T-cell (primary cell): ENCODE measurements around the gene BHLHA15. TPM values are rescaled to one million over a fixed set of nuclear protein-coding genes. Genes with fewer than 3 reads are reported as not detected.

Source experiments
- ATAC-seq, 4 experiments: fragments of 200-7000 bp in 3 of 4; fragments of 150-1000 bp in 1 of 4; cut with Tn5 transposase; replicated peaks in 1 of 4; 1 replicate in 3 of 4; 2 replicates in 1 of 4; pipeline ENCODE4 v1.10.0; 2021; ENCODE audit warnings: moderate library complexity in 3 of 4, mild to moderate bottlenecking in 2 of 4, moderate number of reproducible peaks in 1 of 4
- CTCF ChIA-PET, 2 donors: fragments of 300-600 bp; sonication (Branson Sonifier 250); formaldehyde crosslinking; loops; one replicate each; lab custom pipeline; 2022; ENCODE audit warnings: antibody characterized with exemption in 2 of 2; lab: Charles Lee
- POLR2A ChIA-PET, 2 donors: fragments of 300-600 bp; sonication (Branson Sonifier 250); formaldehyde crosslinking; loops; one replicate each; lab custom pipeline; 2022; ENCODE audit warnings: antibody characterized with exemption in 2 of 2; lab: Charles Lee
- DNase-seq, 35 experiments: peaks; one replicate each; pipeline versions ENCODE4 v3.0.0 to v3.0.0-alpha.2; 2013 to 2023
- H3K27ac ChIP-seq: one replicate; pipeline ENCODE4 v1.5.1; 2013; ENCODE audit warnings: low read length
- H3K27me3 ChIP-seq, 2 experiments: replicated peaks in 1 of 2; 1 replicate in 1 of 2; 2 replicates in 1 of 2; pipeline versions ENCODE4 v1.6.1 to v1.7.0; 2013; ENCODE audit warnings: low read length in 1 of 2, mixed read lengths in 1 of 2; ENCODE audit not compliant: control insufficient read depth in 2 of 2, insufficient read depth in 2 of 2; ENCODE audit errors: extremely low read depth in 1 of 2
- H3K36me3 ChIP-seq, 2 donors: 1 replicate in 1 of 2; 2 replicates in 1 of 2; pipeline versions ENCODE4 v1.6.1 to v1.7.0; 2013; ENCODE audit warnings: low read length in 1 of 2; ENCODE audit not compliant: control insufficient read depth in 2 of 2, insufficient read depth in 1 of 2; ENCODE audit errors: extremely low read depth in 1 of 2
- H3K4me1 ChIP-seq, 2 experiments: 1 replicate in 1 of 2; 2 replicates in 1 of 2; pipeline versions ENCODE4 v1.6.1 to v1.7.0; 2013; ENCODE audit warnings: low read length in 2 of 2, mixed read lengths in 1 of 2; ENCODE audit not compliant: insufficient read depth in 2 of 2, control insufficient read depth in 1 of 2; ENCODE audit errors: extremely low read depth in 1 of 2
- H3K4me3 ChIP-seq, 2 donors: 1 replicate in 1 of 2; 2 replicates in 1 of 2; pipeline versions ENCODE4 v1.5.1 to v1.7.0; 2013; ENCODE audit warnings: mild to moderate bottlenecking in 2 of 2, low read length in 1 of 2, moderate library complexity in 1 of 2; ENCODE audit not compliant: control insufficient read depth in 1 of 2; ENCODE audit errors: extremely low read depth in 1 of 2
- H3K9me3 ChIP-seq: 2 replicates; pipeline ENCODE4 v1.7.0; 2013
- H3K27ac Mint-ChIP-seq, 2 donors: one replicate each; pipeline ENCODE4 v1.8.0; 2020 to 2021; ENCODE audit warnings: mild to moderate bottlenecking in 2 of 2, mixed read lengths in 2 of 2
- H3K27me3 Mint-ChIP-seq, 2 donors: one replicate each; pipeline ENCODE4 v1.8.0; 2021 to 2022; ENCODE audit warnings: mixed read lengths in 2 of 2
- H3K36me3 Mint-ChIP-seq: one replicate; pipeline ENCODE4 v1.8.0; 2021; ENCODE audit warnings: mixed read lengths
- H3K4me1 Mint-ChIP-seq, 3 donors: one replicate each; pipeline ENCODE4 v1.8.0; 2020 to 2022; ENCODE audit warnings: mixed read lengths in 3 of 3, mild to moderate bottlenecking in 1 of 3
- H3K4me3 Mint-ChIP-seq, 3 donors: one replicate each; pipeline ENCODE4 v1.8.0; 2020 to 2022; ENCODE audit warnings: mild to moderate bottlenecking in 3 of 3, mixed read lengths in 3 of 3, moderate library complexity in 3 of 3
- H3K9me3 Mint-ChIP-seq, 3 donors: one replicate each; pipeline ENCODE4 v1.8.0; 2020 to 2022; ENCODE audit warnings: mixed read lengths in 3 of 3
- WGBS: methylation state at CpG from one replicate; pipeline ENCODE4 v1.1.5; 2013; ENCODE audit warnings: missing lambda C conversion rate; ENCODE audit not compliant: insufficient coverage; 5-methylcytosine and 5-hydroxymethylcytosine counted together
- total RNA-seq, 35 experiments: library from RNA in 6 of 35; stranded (reverse) in 6 of 35; fragments of 120-200 nt in 1 of 35; gene quantifications; one replicate each; pipeline versions ENCODE4 v1.2.1 to v1.2.4 and lab custom pipeline; 2013 to 2026

The BHLHA15 gene
- total RNA-seq, 5 donors from 2014 or later (not counting 1 experiment from before 2014, with no cell fraction given): 0.55 TPM; not detected in 4

DNA sequence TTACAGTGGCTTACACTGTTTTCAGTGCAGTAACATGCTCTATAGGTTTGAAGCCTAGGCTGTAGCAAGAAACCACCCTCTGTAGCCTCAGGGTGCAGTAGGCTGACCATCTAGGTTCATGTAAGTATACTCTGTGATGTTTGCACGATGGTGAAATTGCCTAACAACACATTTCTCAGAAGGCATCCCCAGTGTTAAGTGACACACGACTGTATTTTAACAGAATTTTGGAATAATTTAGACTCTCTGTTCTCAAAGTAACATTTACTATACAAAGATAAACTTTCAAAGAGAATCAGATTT lies 44.6 kb upstream of the BHLHA15 start:
- Mint-ChIP-seq H3K9me3 (no peaks in the 10 kb centered on the region), H3K4me1 (peaks cover 15 to 18% (median 17%) of the 10 kb centered on the region in 3 donors), H3K4me3 (no peak overlapping the region), H3K36me3 (peaks cover 7% of the 10 kb centered on the region), H3K27me3 (no peaks in the 10 kb centered on the region), H3K27ac (no peak overlapping the region)
- no peak overlapping the region for H3K27ac ChIP-seq
- DNase-seq (no peak), ATAC-seq (no peak)
- ChIA-PET POLR2A (no interaction called here), CTCF (interaction anchor here (0.6 to 6.6 kb wide), 12 partner anchors 31 to 312 kb away, joined by 3 to 82 read pairs (median 4); partner anchors contain the start of gene LMTK2 (in 1 of the 2))
- peaks cover 0 to 4% of the 10 kb centered on the region in 2 donors for H3K36me3 ChIP-seq
- H3K9me3 ChIP-seq: no peaks in the 10 kb centered on the region
- WGBS: no CpG with 5 or more reads among the region's 2 CpGs
- H3K4me3 ChIP-seq: no peak overlapping the region
- no peaks in the 10 kb centered on the region for H3K27me3 ChIP-seq
- H3K4me1 ChIP-seq: peaks cover 0 to 2% of the 10 kb centered on the region in 2 experiments

DNA sequence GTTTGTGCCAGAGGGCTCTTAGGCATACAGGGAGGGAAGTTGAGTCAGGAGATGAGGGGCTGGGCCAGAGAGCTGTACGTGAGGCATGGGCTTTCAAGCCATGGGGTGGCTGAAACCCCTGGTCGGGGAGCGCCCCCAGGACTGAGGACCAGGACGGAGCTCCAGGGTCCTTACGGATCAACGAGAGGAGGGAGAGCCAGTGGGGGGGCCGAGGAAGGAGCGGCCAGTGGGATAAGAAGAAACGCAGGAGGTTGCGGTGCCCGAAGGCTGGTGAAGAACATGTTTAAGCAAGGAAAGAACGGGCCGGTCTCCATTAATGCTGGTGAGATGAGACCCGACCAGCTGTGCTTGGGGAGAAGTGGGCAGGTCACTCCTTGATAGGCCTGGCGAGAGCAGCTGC lies 43.6 kb upstream of the BHLHA15 start:
- 97% methylated on average over 15 of the region's 15 CpGs for WGBS
- CTCF ChIA-PET: interaction anchor here (0.5 to 6.6 kb wide), 14 partner anchors 11 to 1289 kb away, joined by 3 to 82 read pairs (median 6); partner anchors contain the start of gene LMTK2 (in 2 of the 2)
- POLR2A ChIA-PET: no interaction called here
- no peaks in the 10 kb centered on the region for H3K9me3 ChIP-seq
- no peaks in the 10 kb centered on the region for H3K27me3 ChIP-seq
- no peak overlapping the region for H3K27ac Mint-ChIP-seq
- peaks cover 0 to 12% of the 10 kb centered on the region in 2 donors for H3K36me3 ChIP-seq
- ATAC-seq (no peak), DNase-seq (no peak)
- no peak overlapping the region for H3K4me3 ChIP-seq
- H3K4me1 Mint-ChIP-seq: peaks cover 15 to 18% (median 17%) of the 10 kb centered on the region in 3 donors
- peaks cover 11% of the 10 kb centered on the region for H3K36me3 Mint-ChIP-seq
- no peak overlapping the region for H3K27ac ChIP-seq
- no peaks in the 10 kb centered on the region for H3K27me3 Mint-ChIP-seq
- H3K4me3 Mint-ChIP-seq: peak overlapping the region in 1 of 3 donors; percentile 13
- no peaks in the 10 kb centered on the region for H3K9me3 Mint-ChIP-seq
- H3K4me1 ChIP-seq: peaks cover 0 to 2% of the 10 kb centered on the region in 2 experiments

DNA sequence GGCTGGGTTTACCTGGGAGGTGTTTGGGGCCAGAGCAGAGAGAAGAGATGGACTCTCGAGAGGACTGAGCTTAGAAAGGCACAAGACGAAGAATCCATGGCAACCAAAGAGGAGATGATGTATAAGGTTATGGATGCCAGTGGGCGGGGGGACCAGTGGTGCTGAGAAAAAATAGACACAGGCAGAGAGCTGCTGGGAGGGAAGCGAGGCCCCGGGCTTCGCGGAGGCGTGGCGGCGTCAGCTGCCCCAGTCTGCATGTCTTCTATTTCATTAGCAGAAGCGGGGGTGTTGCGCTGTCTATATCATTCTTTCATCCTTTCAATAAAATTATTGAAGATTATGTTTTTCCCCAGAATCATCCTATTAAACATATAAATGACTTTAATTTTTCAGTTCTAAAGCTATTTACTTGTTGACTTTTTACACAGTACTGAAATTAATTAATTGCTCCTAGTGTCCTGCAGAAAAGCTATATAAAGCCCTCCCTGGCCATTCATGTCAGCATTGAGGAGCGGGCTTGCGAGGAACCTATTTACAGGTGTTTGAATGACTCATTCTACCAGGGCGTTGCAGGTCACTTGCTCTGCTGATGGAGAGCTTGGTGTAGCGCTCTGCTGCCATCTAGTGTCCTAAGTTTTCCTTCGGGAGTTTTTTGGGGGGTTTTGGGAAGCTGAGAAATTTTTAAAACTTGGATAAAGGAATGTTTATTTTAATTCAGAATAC lies 42.9 kb upstream of the BHLHA15 start:
- Mint-ChIP-seq H3K27ac (no peak overlapping the region), H3K9me3 (no peaks in the 10 kb centered on the region), H3K27me3 (no peaks in the 10 kb centered on the region), H3K4me1 (peaks cover 15 to 18% (median 17%) of the 10 kb centered on the region in 3 donors), H3K4me3 (no peak overlapping the region), H3K36me3 (peaks cover 11% of the 10 kb centered on the region)
- 69% methylated on average over 4 of the region's 17 CpGs for WGBS
- H3K36me3 ChIP-seq: peaks cover 0 to 12% of the 10 kb centered on the region in 2 donors
- H3K27ac ChIP-seq: no peak overlapping the region
- peak; percentile 79 to 87 (median 84) for ATAC-seq
- no peaks in the 10 kb centered on the region for H3K9me3 ChIP-seq
- H3K4me3 ChIP-seq: no peak overlapping the region
- ChIA-PET POLR2A (interaction anchor here in 1 of 2 donors (0.6 to 0.8 kb wide), 3 partner anchors 58 to 82 kb away, joined by 3 read pairs; no protein-coding TSS in a partner anchor), CTCF (interaction anchor here (0.5 to 6.6 kb wide), 24 partner anchors 11 to 1290 kb away, joined by 3 to 82 read pairs (median 4); partner anchors contain the start of gene LMTK2 (in 2 of the 2))
- no peaks in the 10 kb centered on the region for H3K27me3 ChIP-seq
- peak in 31 of 35 experiments; percentile 16 to 87 (median 46) for DNase-seq
- H3K4me1 ChIP-seq: peaks cover 0 to 2% of the 10 kb centered on the region in 2 experiments

DNA sequence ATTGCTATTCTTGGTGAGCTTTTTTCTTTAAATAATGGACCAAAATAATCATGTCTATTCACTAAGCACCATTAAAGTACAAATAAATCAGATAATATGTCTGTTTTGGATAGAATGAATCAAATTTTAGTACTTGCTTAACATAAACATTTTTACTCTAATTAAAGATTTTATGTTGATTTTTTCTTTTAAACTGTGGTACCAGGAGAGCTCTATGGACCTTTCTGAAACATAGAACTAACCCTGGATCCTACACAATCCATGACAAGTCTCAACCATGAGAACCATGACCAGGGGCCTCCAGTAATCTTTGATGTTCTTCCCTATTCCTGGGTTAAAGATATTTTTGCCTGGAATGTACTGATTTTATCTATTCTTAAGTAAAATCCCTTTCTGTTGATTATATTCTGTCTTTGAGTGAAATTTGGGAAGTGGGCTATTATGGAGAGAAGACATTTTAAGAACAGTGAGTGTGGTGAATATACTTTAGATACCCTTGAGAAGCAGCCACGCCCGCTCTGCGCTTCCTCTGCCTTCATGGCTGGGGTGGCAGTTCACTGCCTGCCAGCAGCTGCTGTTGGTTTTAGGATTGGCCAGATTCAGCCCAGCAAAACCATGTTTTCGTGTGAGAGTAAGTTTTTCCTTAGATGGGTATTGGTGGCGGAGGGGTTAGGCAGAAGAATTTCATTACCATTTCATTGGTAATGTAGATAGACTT lies 42.2 kb upstream of the BHLHA15 start:
- ChIA-PET CTCF (interaction anchor here (0.7 to 6.6 kb wide), 16 partner anchors 10 to 157 kb away, joined by 3 to 82 read pairs (median 4); partner anchors contain the start of gene LMTK2 (in 2 of the 2)), POLR2A (interaction anchor here in 1 of 2 donors (0.6 to 0.8 kb wide), 3 partner anchors 59 to 81 kb away, joined by 3 read pairs; no protein-coding TSS in a partner anchor)

DNA sequence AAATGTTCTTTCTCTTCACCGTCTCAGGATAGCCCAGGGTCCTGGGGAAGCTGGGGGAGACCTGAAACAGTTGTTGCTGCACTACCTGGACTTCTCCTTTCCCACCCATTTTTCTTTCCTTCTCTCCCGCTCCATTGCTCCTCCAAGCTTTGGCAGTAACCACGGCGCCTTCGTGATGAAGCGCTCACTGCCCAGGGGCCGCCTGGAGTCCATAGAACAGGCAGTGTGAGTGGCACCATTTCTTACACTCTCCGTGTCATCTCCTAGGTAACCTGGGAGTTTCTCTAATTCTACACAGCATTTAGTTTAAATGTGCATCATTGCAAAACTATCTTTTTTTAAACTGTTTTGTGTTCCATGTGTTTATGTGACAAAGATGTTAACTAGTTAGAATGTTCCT lies 40.3 kb upstream of the BHLHA15 start:
- no peak overlapping the region for H3K27ac Mint-ChIP-seq

More for the DNA sequence above, 42.2 kb upstream of the BHLHA15 start:
- no peak overlapping the region for H3K4me3 Mint-ChIP-seq
- no peaks in the 10 kb centered on the region for H3K9me3 Mint-ChIP-seq
- ATAC-seq (no peak), DNase-seq (no peak)
- no peak overlapping the region for H3K27ac Mint-ChIP-seq
- H3K27me3 Mint-ChIP-seq: no peaks in the 10 kb centered on the region
- H3K9me3 ChIP-seq: no peaks in the 10 kb centered on the region
- peaks cover 15 to 18% (median 17%) of the 10 kb centered on the region in 3 donors for H3K4me1 Mint-ChIP-seq
- peaks cover 11% of the 10 kb centered on the region for H3K36me3 Mint-ChIP-seq
- peaks cover 0 to 2% of the 10 kb centered on the region in 2 experiments for H3K4me1 ChIP-seq
- WGBS: 87% methylated on average over 3 of the region's 5 CpGs
- H3K27ac ChIP-seq: no peak overlapping the region
- peaks cover 0 to 12% of the 10 kb centered on the region in 2 donors for H3K36me3 ChIP-seq
- no peaks in the 10 kb centered on the region for H3K27me3 ChIP-seq
- no peak overlapping the region for H3K4me3 ChIP-seq

DNA sequence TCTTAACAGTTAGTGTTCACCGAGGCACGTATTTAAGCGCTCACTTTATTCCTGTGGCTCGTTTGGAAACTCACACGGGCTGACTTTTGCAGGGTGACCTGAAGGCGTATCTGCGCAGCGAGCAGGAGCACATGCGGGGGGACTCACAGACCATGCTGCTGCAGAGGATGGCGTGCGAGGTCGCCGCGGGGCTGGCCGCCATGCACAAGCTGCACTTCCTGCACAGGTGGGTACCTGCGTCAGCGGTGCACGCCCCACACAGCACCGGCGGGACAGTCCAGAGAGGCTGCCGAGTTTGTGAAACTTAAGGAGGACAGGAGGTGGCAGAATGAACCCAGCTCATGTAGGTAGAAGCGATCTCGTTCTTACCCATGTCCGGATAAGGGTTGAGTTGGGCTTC lies 39.8 kb upstream of the BHLHA15 start:
- 95% methylated on average over 15 of the region's 24 CpGs for WGBS

More for the DNA sequence above, 40.3 kb upstream of the BHLHA15 start:
- H3K27me3 ChIP-seq: no peaks in the 10 kb centered on the region
- WGBS: 98% methylated on average over 5 of the region's 8 CpGs
- ChIA-PET CTCF (no interaction called here), POLR2A (no interaction called here)
- peaks cover 24% of the 10 kb centered on the region for H3K36me3 Mint-ChIP-seq
- no peak overlapping the region for H3K27ac ChIP-seq
- no peak for DNase-seq
- H3K9me3 ChIP-seq: no peaks in the 10 kb centered on the region
- H3K27me3 Mint-ChIP-seq: no peaks in the 10 kb centered on the region
- H3K9me3 Mint-ChIP-seq: no peaks in the 10 kb centered on the region
- no peak for ATAC-seq
- H3K36me3 ChIP-seq: peaks cover 3 to 23% of the 10 kb centered on the region in 2 donors
- no peak overlapping the region for H3K4me3 ChIP-seq
- peaks cover 15 to 18% (median 17%) of the 10 kb centered on the region in 3 donors for H3K4me1 Mint-ChIP-seq
- no peak overlapping the region for H3K4me3 Mint-ChIP-seq
- H3K4me1 ChIP-seq: peaks cover 0 to 2% of the 10 kb centered on the region in 2 experiments

More for the DNA sequence above, 39.8 kb upstream of the BHLHA15 start:
- no peaks in the 10 kb centered on the region for H3K9me3 Mint-ChIP-seq
- Histone ChIP-seq H3K27ac (no peak overlapping the region), H3K9me3 (no peaks in the 10 kb centered on the region), H3K27me3 (no peaks in the 10 kb centered on the region), H3K36me3 (peaks cover 3 to 23% of the 10 kb centered on the region in 2 donors), H3K4me1 (peaks cover 0 to 2% of the 10 kb centered on the region in 2 experiments), H3K4me3 (no peak overlapping the region)
- H3K4me3 Mint-ChIP-seq: no peak overlapping the region
- no peak overlapping the region for H3K27ac Mint-ChIP-seq
- POLR2A ChIA-PET: no interaction called here
- ATAC-seq (no peak), DNase-seq (no peak)
- CTCF ChIA-PET: no interaction called here
- peaks cover 28% of the 10 kb centered on the region for H3K36me3 Mint-ChIP-seq
- H3K4me1 Mint-ChIP-seq: peaks cover 13 to 17% (median 16%) of the 10 kb centered on the region in 3 donors
- no peaks in the 10 kb centered on the region for H3K27me3 Mint-ChIP-seq
